ENCODE measurements around the gene TTLL8.

Gene TTLL8

DNA sequence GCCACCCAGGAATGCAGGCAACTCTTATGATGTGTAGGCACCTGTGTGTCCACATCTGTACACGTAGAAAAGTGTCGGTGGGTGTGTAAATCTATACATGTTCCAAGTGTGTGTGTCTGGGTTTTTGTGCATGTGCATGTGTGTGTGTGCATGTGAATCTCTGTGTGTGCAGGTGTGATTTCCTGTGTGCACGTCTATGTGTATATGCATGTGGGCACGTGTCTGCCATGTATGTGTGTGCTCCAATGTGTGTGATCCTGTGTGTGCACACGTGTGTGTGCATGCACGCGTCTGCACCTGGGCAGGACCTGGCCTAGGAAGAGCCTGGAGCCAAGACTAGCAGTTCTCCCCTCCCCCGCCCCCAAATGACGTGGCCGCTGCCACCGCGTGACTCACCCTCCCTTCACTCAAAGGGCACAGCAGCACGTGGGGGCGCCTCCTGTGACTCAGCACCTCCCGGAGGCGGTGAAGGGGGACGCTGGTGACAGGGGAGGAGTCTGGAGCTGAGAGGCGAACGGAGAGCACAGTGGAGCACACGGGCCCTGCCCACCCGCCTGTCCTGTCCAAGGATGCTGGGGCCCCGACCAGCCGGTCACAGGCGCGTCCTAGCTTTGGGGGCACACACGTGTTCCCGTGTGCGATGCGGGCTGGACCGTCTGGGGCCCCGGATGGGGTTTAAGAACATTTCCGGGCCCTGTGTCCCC, 87.4 kb downstream of the TTLL8 start:
- no peak for TF ChIP-seq CTCF (IDR thresholded peaks at IDR 0.05; ENCODE audit: low read depth, low read length)
- Histone ChIP-seq H3K4me3 (ENCODE audit: low read depth, low read length) (peak overlapping the region; percentile 53), H3K27me3 (no peaks in the 10 kb centered on the region; the same call in 1 of the 2 replicates), H3K9me3 (no peaks in the 10 kb centered on the region; the same call in 1 of the 2 replicates), H3K4me1 (peaks cover 15% of the 10 kb centered on the region), H3K36me3 (no peaks in the 10 kb centered on the region)
- DNase-seq: peak; percentile 94

GRCh38 chr22:49969751-49970527, 88.2 kb downstream of the TTLL8 start:
- no peak for TF ChIP-seq CTCF (IDR thresholded peaks at IDR 0.05; ENCODE audit: low read depth, low read length)
- H3K27me3 ChIP-seq: no peaks in the 10 kb centered on the region; the same call in 1 of the 2 replicates
- no peak overlapping the region for H3K4me3 ChIP-seq (ENCODE audit: low read depth, low read length)
- H3K4me1 ChIP-seq: peaks cover 15% of the 10 kb centered on the region
- peak; percentile 15 for DNase-seq
- no peaks in the 10 kb centered on the region for H3K36me3 ChIP-seq
- no peaks in the 10 kb centered on the region; the same call in 1 of the 2 replicates for H3K9me3 ChIP-seq

GRCh38 chr22:49968831-49969661, 89.1 kb downstream of the TTLL8 start:
- Histone ChIP-seq H3K9me3 (no peaks in the 10 kb centered on the region; the same call in 1 of the 2 replicates), H3K27me3 (no peaks in the 10 kb centered on the region; the same call in 1 of the 2 replicates), H3K4me1 (peaks cover 15% of the 10 kb centered on the region), H3K4me3 (ENCODE audit: low read depth, low read length) (no peak overlapping the region), H3K36me3 (no peaks in the 10 kb centered on the region; the same call in 1 of the 2 replicates)
- TF ChIP-seq CTCF (IDR thresholded peaks at IDR 0.05; ENCODE audit: low read depth, low read length): no peak
- DNase-seq: peak; percentile 12
